HCT116 (cell line): ENCODE results near the gene ORMDL1.

Source experiments
- CEBPB ChIP-seq: IDR thresholded peaks from 2 replicates; pipeline ENCODE4 v1.6.1; 2012; ENCODE audit warnings: low read depth
- EGR1 ChIP-seq: IDR thresholded peaks from 2 replicates; pipeline ENCODE4 v1.6.1; 2012; ENCODE audit warnings: low read depth
- ELF1 ChIP-seq: IDR thresholded peaks from 2 replicates; pipeline ENCODE4 v1.6.1; 2012; ENCODE audit warnings: low read depth, borderline replicate concordance
- EZH2phosphoT487 ChIP-seq: fragments of 200-600 bp; IDR thresholded peaks from 2 replicates; pipeline ENCODE4 v1.6.1; 2018; ENCODE audit warnings: antibody characterized with exemption, borderline replicate concordance
- FOSL1 ChIP-seq: IDR thresholded peaks from 2 replicates; pipeline ENCODE4 v1.6.1; 2012; ENCODE audit warnings: low read depth
- POLR2A ChIP-seq: IDR thresholded peaks from 2 replicates; pipeline ENCODE4 v1.7.0; 2011; ENCODE audit warnings: borderline replicate concordance; ENCODE audit not compliant: insufficient read depth, insufficient read length; ENCODE audit errors: extremely low read depth
- POLR2AphosphoS5 ChIP-seq: IDR thresholded peaks from 2 replicates; pipeline ENCODE4 v1.6.1; 2011; ENCODE audit warnings: mild to moderate bottlenecking, low read depth, low read length, moderate library complexity
- TF ChIP-seq, protein P1 (sequence below), 3 experiments: fragments of 200-600 bp in 1 of 3; sonication (generic) in 1 of 3; IDR thresholded peaks in 2 of 3; conservative IDR thresholded peaks in 1 of 3; 2 replicates each; pipeline ENCODE4 v1.5.1; 2012 to 2017; ENCODE audit warnings: low read depth in 2 of 3, low read length in 2 of 3, antibody characterized with exemption in 1 of 3, borderline replicate concordance in 1 of 3, control low read depth in 1 of 3, mild to moderate bottlenecking in 1 of 3, mixed read lengths in 1 of 3, mixed run types in 1 of 3, moderate library complexity in 1 of 3; ENCODE audit not compliant: insufficient read depth in 1 of 3
- TF ChIP-seq, protein P2 (sequence below): IDR thresholded peaks from 2 replicates; pipeline ENCODE4 v1.6.1; 2011; ENCODE audit warnings: mild to moderate bottlenecking, low read length, moderate library complexity; ENCODE audit not compliant: insufficient replicate concordance; ENCODE audit errors: extremely low read depth
- TF ChIP-seq, protein P3 (sequence below): IDR thresholded peaks from 2 replicates; pipeline ENCODE4 v1.6.1; 2012

DNA sequence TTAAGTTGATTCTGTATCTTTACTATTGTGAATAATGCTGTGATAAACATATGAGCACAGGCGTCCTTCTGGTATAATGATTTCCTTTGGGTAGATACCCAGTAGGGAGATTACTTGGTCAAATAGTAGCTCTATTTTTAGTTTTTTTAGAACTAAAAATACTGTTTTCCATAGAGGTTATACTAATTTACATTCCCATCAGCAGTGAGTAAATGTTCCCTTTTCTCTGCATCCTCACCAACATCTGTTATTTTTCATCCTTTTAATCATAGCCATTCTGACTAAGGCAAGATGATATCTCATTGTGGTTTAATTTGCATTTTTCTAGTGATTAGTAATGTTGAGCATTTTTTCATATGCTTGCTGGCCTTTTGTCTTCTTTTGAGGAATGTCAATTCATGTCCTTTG, 35.2 kb upstream of the ORMDL1 start:
- TF ChIP-seq POLR2A (no peak), POLR2AphosphoS5 (no peak), EZH2phosphoT487 (no peak), ELF1 (no peak), EGR1 (no peak), FOSL1 (no peak), CEBPB (no peak)
- TF ChIP-seq, protein P1, sequence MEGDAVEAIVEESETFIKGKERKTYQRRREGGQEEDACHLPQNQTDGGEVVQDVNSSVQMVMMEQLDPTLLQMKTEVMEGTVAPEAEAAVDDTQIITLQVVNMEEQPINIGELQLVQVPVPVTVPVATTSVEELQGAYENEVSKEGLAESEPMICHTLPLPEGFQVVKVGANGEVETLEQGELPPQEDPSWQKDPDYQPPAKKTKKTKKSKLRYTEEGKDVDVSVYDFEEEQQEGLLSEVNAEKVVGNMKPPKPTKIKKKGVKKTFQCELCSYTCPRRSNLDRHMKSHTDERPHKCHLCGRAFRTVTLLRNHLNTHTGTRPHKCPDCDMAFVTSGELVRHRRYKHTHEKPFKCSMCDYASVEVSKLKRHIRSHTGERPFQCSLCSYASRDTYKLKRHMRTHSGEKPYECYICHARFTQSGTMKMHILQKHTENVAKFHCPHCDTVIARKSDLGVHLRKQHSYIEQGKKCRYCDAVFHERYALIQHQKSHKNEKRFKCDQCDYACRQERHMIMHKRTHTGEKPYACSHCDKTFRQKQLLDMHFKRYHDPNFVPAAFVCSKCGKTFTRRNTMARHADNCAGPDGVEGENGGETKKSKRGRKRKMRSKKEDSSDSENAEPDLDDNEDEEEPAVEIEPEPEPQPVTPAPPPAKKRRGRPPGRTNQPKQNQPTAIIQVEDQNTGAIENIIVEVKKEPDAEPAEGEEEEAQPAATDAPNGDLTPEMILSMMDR (IDR thresholded peaks at IDR 0.05 in 2 of 3, conservative IDR thresholded peaks at IDR 0.05 in 1 of 3; ENCODE audit: borderline replicate concordance in 1 of 3, insufficient read depth in 1 of 3, low read depth in 2 of 3, low read length in 2 of 3) = no peak
- TF ChIP-seq, protein P2, sequence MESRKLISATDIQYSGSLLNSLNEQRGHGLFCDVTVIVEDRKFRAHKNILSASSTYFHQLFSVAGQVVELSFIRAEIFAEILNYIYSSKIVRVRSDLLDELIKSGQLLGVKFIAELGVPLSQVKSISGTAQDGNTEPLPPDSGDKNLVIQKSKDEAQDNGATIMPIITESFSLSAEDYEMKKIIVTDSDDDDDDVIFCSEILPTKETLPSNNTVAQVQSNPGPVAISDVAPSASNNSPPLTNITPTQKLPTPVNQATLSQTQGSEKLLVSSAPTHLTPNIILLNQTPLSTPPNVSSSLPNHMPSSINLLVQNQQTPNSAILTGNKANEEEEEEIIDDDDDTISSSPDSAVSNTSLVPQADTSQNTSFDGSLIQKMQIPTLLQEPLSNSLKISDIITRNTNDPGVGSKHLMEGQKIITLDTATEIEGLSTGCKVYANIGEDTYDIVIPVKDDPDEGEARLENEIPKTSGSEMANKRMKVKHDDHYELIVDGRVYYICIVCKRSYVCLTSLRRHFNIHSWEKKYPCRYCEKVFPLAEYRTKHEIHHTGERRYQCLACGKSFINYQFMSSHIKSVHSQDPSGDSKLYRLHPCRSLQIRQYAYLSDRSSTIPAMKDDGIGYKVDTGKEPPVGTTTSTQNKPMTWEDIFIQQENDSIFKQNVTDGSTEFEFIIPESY = no peak
- TF ChIP-seq, protein P3, sequence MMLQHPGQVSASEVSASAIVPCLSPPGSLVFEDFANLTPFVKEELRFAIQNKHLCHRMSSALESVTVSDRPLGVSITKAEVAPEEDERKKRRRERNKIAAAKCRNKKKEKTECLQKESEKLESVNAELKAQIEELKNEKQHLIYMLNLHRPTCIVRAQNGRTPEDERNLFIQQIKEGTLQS = no peak
